ENCODE results near the gene CLCN7. TPM values are rescaled to one million over a fixed set of nuclear protein-coding genes. Genes with fewer than 3 reads are reported as not detected.
"Not testable (repeated sequence)": the region's sequence is repeated elsewhere in the genome, so short reads cannot be mapped to it uniquely, and the experiment has no call there.

CLCN7 gene
- total RNA-seq, 4 donors from 2014 or later: 24.8 to 45.8 (median 38.4) TPM

DNA sequence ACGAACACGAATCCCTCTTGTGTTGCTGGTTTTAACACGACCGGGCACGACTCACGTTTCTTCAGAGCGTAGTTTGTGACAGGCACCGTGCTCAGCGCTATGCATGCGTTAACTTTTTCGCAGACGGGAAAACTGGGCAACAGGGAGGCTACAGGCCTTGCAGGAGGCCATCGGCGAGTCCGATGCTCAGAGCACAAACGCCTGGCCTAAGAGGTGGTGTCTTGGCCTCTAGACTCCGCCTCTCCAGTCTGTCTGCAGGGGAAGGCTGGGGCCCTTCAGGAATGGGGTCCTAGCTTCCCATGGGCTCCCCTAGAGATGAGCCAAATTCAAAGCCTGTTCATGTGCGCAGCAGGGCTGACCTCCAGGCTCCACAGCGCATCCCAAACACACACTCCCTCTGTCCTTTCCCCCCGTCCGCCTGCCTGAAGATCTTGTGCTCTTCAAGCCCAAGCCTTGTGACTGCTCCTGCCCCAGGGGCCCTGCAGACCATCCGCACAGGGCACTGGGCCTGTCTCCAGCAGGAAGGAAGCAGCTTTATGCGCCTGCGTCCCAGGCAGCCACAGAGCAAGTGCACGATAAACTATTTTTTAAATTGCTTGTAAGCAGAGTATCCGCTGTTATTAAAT is 3.1 kb downstream of the CLCN7 start:
- no peaks in the 10 kb centered on the region for H3K36me3 ChIP-seq
- in situ Hi-C loops (cut with MboI; ENCODE audit: low sequenced_read_pairs in 4 of 4): no loop called here
- intact Hi-C loops (cut with DNase I; ENCODE audit: low total_unique reads): loop anchor here (5.0 to 10.0 kb wide), 2 partner anchors 164 to 213 kb away; partner anchors contain the start of gene UBE2I
- no peaks in the 10 kb centered on the region for H3K27me3 ChIP-seq
- no peak overlapping the region for H3K4me3 ChIP-seq
- peaks cover 14 to 27% of the 10 kb centered on the region in 2 donors for H3K4me1 ChIP-seq
- H3K27ac ChIP-seq: no peak overlapping the region
- ATAC-seq (no peak), DNase-seq (no peak)
- TF ChIP-seq POLR2A (IDR thresholded peaks at IDR 0.05): no peak
- TF ChIP-seq CTCF (IDR thresholded peaks at IDR 0.05 in 4 of 5, conservative IDR thresholded peaks at IDR 0.05 in 1 of 5): no peak
- no peaks in the 10 kb centered on the region for H3K9me3 ChIP-seq

GRCh38 chr16:1470481-1471251 is 4.2 kb downstream of the CLCN7 start:
- H3K36me3 ChIP-seq: no peaks in the 10 kb centered on the region
- TF ChIP-seq CTCF (IDR thresholded peaks at IDR 0.05 in 4 of 5, conservative IDR thresholded peaks at IDR 0.05 in 1 of 5) (no peak), POLR2A (IDR thresholded peaks at IDR 0.05) (no peak)
- ATAC-seq (no peak), DNase-seq (no peak)
- no peaks in the 10 kb centered on the region for H3K9me3 ChIP-seq
- in situ Hi-C loops (cut with MboI; ENCODE audit: low sequenced_read_pairs in 4 of 4): no loop called here
- intact Hi-C loops (cut with DNase I; ENCODE audit: low total_unique reads): loop anchor here (5.0 to 10.0 kb wide), 2 partner anchors 163 to 214 kb away; partner anchors contain the start of gene UBE2I
- H3K4me3 ChIP-seq: no peak overlapping the region
- no peaks in the 10 kb centered on the region for H3K27me3 ChIP-seq
- peak overlapping the region in 1 of 4 donors; percentile 18 for H3K27ac ChIP-seq
- H3K4me1 ChIP-seq: peaks cover 14 to 23% of the 10 kb centered on the region in 2 donors

DNA sequence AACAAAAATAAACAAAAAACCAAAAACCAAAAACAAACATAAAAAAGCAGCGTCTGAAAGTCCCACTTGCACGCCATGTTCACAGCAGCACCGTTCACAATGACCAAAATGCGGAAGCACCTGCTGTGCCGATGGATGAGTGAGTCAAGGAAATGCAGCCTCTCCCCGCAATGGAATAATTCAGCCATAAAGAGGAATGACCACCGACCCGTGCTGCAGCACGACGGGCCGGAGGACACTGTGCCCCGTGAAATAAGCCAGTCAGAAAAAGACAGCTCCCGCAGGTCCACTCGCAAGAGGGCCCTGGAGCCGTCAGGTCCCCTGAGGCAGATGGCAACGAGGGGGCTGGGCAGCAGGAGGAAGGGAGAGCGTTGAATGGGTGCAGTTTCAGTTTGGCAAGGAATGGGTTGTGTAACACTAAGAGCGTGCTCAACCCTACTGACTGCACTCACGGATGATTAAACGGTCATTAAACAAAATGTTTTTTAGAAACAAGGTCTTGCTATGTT is 5.1 kb downstream of the CLCN7 start:
- Histone ChIP-seq H3K27ac (no peak overlapping the region), H3K9me3 (no peaks in the 10 kb centered on the region), H3K27me3 (no peaks in the 10 kb centered on the region), H3K36me3 (no peaks in the 10 kb centered on the region), H3K4me1 (peaks cover 14 to 19% of the 10 kb centered on the region in 2 donors), H3K4me3 (no peak overlapping the region)
- ATAC-seq: no peak
- DNase-seq: no peak
- no peak for TF ChIP-seq CTCF (IDR thresholded peaks at IDR 0.05 in 4 of 5, conservative IDR thresholded peaks at IDR 0.05 in 1 of 5)
- no peak for TF ChIP-seq POLR2A (IDR thresholded peaks at IDR 0.05)
- intact Hi-C loops (cut with DNase I; ENCODE audit: low total_unique reads): loop anchor here (5.0 to 10.0 kb wide), 2 partner anchors 162 to 215 kb away; partner anchors contain the start of gene UBE2I
- in situ Hi-C loops (cut with MboI; ENCODE audit: low sequenced_read_pairs in 4 of 4): no loop called here

DNA sequence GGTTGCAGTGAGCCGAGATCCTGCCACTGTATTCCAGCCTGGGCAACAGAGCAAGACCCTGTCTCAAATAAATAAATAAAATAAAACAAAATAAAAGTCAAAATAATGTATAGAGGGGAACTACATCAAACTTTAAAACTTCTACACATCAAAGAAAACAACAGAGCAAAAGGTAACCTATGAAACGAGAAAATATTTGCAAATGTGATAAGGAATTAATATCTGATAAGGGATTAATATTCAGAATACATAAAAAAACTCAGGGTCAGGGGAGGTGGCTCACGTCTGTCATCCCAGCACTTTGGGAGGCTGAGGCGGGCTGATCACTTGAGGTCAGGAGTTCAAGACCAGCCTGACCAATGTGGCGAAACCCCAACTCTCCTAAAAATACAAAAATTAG is 5.7 kb downstream of the CLCN7 start:
- in situ Hi-C loops (cut with MboI; ENCODE audit: low sequenced_read_pairs in 4 of 4); ATAC-seq: not testable (repeated sequence)
- H3K4me1 ChIP-seq: peaks cover 13 to 18% of the 10 kb centered on the region in 2 donors

DNA sequence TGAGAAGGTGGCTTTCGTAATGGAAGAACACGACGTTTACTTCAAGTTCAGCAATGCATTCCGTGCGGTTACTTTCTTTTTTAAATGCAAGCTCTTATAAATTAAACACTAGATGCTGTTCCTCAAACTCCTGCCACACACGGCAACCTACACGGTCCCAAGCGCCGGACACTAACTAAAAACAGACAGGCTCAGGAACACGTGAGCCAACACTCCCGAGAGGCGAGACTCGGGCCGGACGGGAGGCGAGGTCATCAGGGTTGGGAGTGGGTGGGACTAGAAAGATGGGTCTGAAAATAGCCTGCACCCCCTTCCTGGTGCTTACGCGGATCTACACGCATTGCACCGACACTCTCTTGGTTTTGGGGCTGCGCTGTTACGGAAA is 6.4 kb downstream of the CLCN7 start:
- Histone ChIP-seq H3K4me1 (peaks cover 6 to 11% of the 10 kb centered on the region in 2 donors), H3K27me3 (no peaks in the 10 kb centered on the region), H3K4me3 (no peak overlapping the region), H3K27ac (no peak overlapping the region), H3K36me3 (peaks cover 0 to 5% of the 10 kb centered on the region in 2 donors), H3K9me3 (no peaks in the 10 kb centered on the region)
- no peak for TF ChIP-seq POLR2A (IDR thresholded peaks at IDR 0.05)
- no peak for TF ChIP-seq CTCF (IDR thresholded peaks at IDR 0.05 in 4 of 5, conservative IDR thresholded peaks at IDR 0.05 in 1 of 5)
- in situ Hi-C loops (cut with MboI; ENCODE audit: low sequenced_read_pairs in 4 of 4) (no loop called here), intact Hi-C loops (cut with DNase I; ENCODE audit: low total_unique reads) (no loop called here)
- ATAC-seq: no peak
- no peak for DNase-seq

More for the DNA sequence above, 5.7 kb downstream of the CLCN7 start:
- intact Hi-C loops (cut with DNase I; ENCODE audit: low total_unique reads); H3K4me3 ChIP-seq; H3K9me3 ChIP-seq; DNase-seq; H3K36me3 ChIP-seq; H3K27me3 ChIP-seq; H3K27ac ChIP-seq: not testable (repeated sequence)
